ENCODE results near the gene WSCD2. TPM values are rescaled to one million over a fixed set of nuclear protein-coding genes. Genes with fewer than 3 reads are reported as not detected.

Gene WSCD2
- total RNA-seq, result 1 to 10 TPM in 1 of 3 donors, under 1 TPM in 2; 0.53 to 2.0 (median 0.72) TPM
- long read RNA-seq, donor 1, partial matches to known transcripts, result 0 of 2 reads
- long read RNA-seq, donor 1, other reads (novel, unspliced or antisense), result 2 of 2 reads
- long read RNA-seq, donor 2, result 0 reads

GRCh38 chr12:108129017-108129812, at the start of gene WSCD2:
WSCD2 (plus strand) TSS chr12:108129288; CDS start chr12:108195833, 66,545 bp downstream.
- TF ChIP-seq CTCF (IDR thresholded peaks at IDR 0.05), result no peak
- intact Hi-C loops (cut with DNase I, micrococcal nuclease), result no loop called here
- peak; percentile 51 for ATAC-seq
- H3K4me3 ChIP-seq, result no peak within 1 kb of the TSS
- peak in 2 of 3 donors; percentile 17 to 36 for DNase-seq
- H3K4me1 ChIP-seq (ENCODE audit: low read depth), result peaks cover 4% of the 10 kb centered on the region
- H3K36me3 ChIP-seq (ENCODE audit: low read depth), result no peaks in the 10 kb centered on the region
- H3K9me3 ChIP-seq, result no peaks in the 10 kb centered on the region

- DNase-seq, result no peak
- TF ChIP-seq CTCF (IDR thresholded peaks at IDR 0.05), result no peak
- H3K36me3 ChIP-seq (ENCODE audit: low read depth), result no peaks in the 10 kb centered on the region
- intact Hi-C loops (cut with DNase I, micrococcal nuclease), result no loop called here
- H3K4me1 ChIP-seq (ENCODE audit: low read depth), result no peaks in the 10 kb centered on the region
- no peaks in the 10 kb centered on the region for H3K9me3 ChIP-seq
- H3K4me3 ChIP-seq, result no peak overlapping the region
- no peak for ATAC-seq
Measured at GRCh38 chr12:108079721-108080120, 49.4 kb upstream of the WSCD2 start.

GRCh38 chr12:108080363-108080762, 48.7 kb upstream of the WSCD2 start:
- H3K4me3 ChIP-seq, result no peak overlapping the region
- no peak for ATAC-seq
- intact Hi-C loops (cut with DNase I, micrococcal nuclease), result no loop called here
- H3K9me3 ChIP-seq, result no peaks in the 10 kb centered on the region
- H3K4me1 ChIP-seq (ENCODE audit: low read depth), result no peaks in the 10 kb centered on the region
- DNase-seq, result no peak
- H3K36me3 ChIP-seq (ENCODE audit: low read depth), result no peaks in the 10 kb centered on the region
- TF ChIP-seq CTCF (IDR thresholded peaks at IDR 0.05), result no peak

DNA sequence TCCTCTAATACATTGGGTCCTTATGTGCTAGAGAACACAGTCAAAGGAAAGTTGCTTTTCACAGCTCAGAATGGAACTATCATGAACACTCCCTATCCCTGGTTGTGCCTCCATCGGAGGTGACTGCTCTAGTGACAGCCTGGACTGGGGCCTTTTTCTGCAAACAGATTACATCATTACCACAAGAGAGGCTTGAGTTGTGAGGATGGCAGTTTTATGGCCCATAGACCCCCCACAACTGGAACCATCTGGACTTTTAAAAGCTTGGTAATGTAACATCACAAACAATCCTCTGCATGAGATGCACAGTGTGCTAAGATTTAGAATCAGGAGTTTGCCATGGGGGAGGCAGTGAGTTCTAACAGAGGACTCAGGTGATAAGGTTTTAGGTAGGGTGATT, 46.6 kb upstream of the WSCD2 start:
- H3K4me1 ChIP-seq (ENCODE audit: low read depth), result no peaks in the 10 kb centered on the region
- ATAC-seq, result no peak
- no peaks in the 10 kb centered on the region for H3K36me3 ChIP-seq (ENCODE audit: low read depth)
- no peak for DNase-seq
- H3K9me3 ChIP-seq, result no peaks in the 10 kb centered on the region
- no peak overlapping the region for H3K4me3 ChIP-seq
- intact Hi-C loops (cut with DNase I, micrococcal nuclease), result no loop called here
- TF ChIP-seq CTCF (IDR thresholded peaks at IDR 0.05), result no peak

- no peak for DNase-seq
- TF ChIP-seq CTCF (IDR thresholded peaks at IDR 0.05), result no peak
- intact Hi-C loops (cut with DNase I, micrococcal nuclease), result no loop called here
- no peak overlapping the region for H3K4me3 ChIP-seq
- H3K4me1 ChIP-seq (ENCODE audit: low read depth), result no peaks in the 10 kb centered on the region
- H3K9me3 ChIP-seq, result peaks cover 3% of the 10 kb centered on the region
- H3K36me3 ChIP-seq (ENCODE audit: low read depth), result no peaks in the 10 kb centered on the region
- no peak for ATAC-seq
Measured at GRCh38 chr12:108087900-108088299, 41.2 kb upstream of the WSCD2 start.

All from mucosa of descending colon (tissue), 3 donors.